Fibroblast of skin of back (primary cell): ENCODE results near the gene CASP4. TPM values are rescaled to one million over a fixed set of nuclear protein-coding genes. Genes with fewer than 3 reads are reported as not detected.
"Not testable (repeated sequence)": the region's sequence is repeated elsewhere in the genome, so short reads cannot be mapped to it uniquely, and the experiment has no call there.

Experiments
- DNase-seq: peaks from one replicate; pipeline ENCODE4 v3.0.0-alpha.2; 2013
- polyA plus RNA-seq, 2 experiments: library from polyadenylated mRNA; unstranded; fragments of 120-200 nt; gene quantifications; one replicate each; pipeline ENCODE4 v1.2.1, GENCODE V29; 2013; ENCODE audit not compliant: insufficient read length in 2 of 2

Gene CASP4
- polyA plus RNA-seq (2013, experiment 1 of 2; ENCODE audit: insufficient read length) = 20.5 TPM
- polyA plus RNA-seq (2013, experiment 2 of 2; ENCODE audit: insufficient read length) = 14.8 TPM

GRCh38 chr11:104968355-104968855 lies at the start of gene CASP4:
TSS of gene CASP4 (minus strand) at chr11:104968574. CDS start at chr11:104968525, 49 bp downstream.
- DNase-seq = peak; percentile 73

GRCh38 chr11:105007463-105007862 lies 39.1 kb upstream of the CASP4 start:
- no peak for DNase-seq

- no peak for DNase-seq
Observed at GRCh38 chr11:105005451-105005845, 37.1 kb upstream of the CASP4 start.

- DNase-seq = no peak
Observed at GRCh38 chr11:105004021-105004420, 35.6 kb upstream of the CASP4 start.

GRCh38 chr11:105003151-105003550 lies 34.8 kb upstream of the CASP4 start:
- no peak for DNase-seq

- no peak for DNase-seq
Observed at GRCh38 chr11:105000797-105001196, 32.4 kb upstream of the CASP4 start.

- peak; percentile 35 for DNase-seq
Observed at GRCh38 chr11:105000167-105000566, 31.8 kb upstream of the CASP4 start.

GRCh38 chr11:104999721-105000120 lies 31.3 kb upstream of the CASP4 start:
- DNase-seq = no peak

- no peak for DNase-seq
Observed at GRCh38 chr11:104997288-104997687, 28.9 kb upstream of the CASP4 start.

GRCh38 chr11:104995001-104995408 lies 26.6 kb upstream of the CASP4 start:
- no peak for DNase-seq

GRCh38 chr11:104992781-104993180 lies 24.4 kb upstream of the CASP4 start:
- DNase-seq = no peak

GRCh38 chr11:104991994-104992393 lies 23.6 kb upstream of the CASP4 start:
- no peak for DNase-seq

- DNase-seq = no peak
Observed at GRCh38 chr11:104984808-104985207, 16.4 kb upstream of the CASP4 start.

GRCh38 chr11:104979839-104980238 lies 11.5 kb upstream of the CASP4 start:
- no peak for DNase-seq

- DNase-seq = no peak
Observed at GRCh38 chr11:104973616-104974015, 5.2 kb upstream of the CASP4 start.

GRCh38 chr11:104972924-104973323 lies 4.5 kb upstream of the CASP4 start:
- DNase-seq = not testable (repeated sequence)

GRCh38 chr11:104970756-104971155 lies 2.4 kb upstream of the CASP4 start:
- DNase-seq = no peak

- peak; percentile 24 for DNase-seq
Observed at GRCh38 chr11:104968856-104969776, 742 bp upstream of the CASP4 start.

GRCh38 chr11:104967534-104968354 lies 630 bp downstream of the CASP4 start:
- DNase-seq = no peak

- DNase-seq = no peak
Observed at GRCh38 chr11:104965735-104966134, 2.6 kb downstream of the CASP4 start.

- no peak for DNase-seq
Observed at GRCh38 chr11:104964247-104964646, 4.1 kb downstream of the CASP4 start.

GRCh38 chr11:104962852-104963251 lies 5.5 kb downstream of the CASP4 start:
- no peak for DNase-seq

- DNase-seq = no peak
Observed at GRCh38 chr11:104957280-104957679, 11.1 kb downstream of the CASP4 start.
